Iris pigment epithelial cell (primary cell): Measurements from ENCODE around the gene IRX5.

ENCODE experiments used
- DNase-seq: peaks from one replicate; pipeline ENCODE4 v3.0.0-alpha.2; 2011; ENCODE audit warnings: low read depth

Gene IRX5

DNA sequence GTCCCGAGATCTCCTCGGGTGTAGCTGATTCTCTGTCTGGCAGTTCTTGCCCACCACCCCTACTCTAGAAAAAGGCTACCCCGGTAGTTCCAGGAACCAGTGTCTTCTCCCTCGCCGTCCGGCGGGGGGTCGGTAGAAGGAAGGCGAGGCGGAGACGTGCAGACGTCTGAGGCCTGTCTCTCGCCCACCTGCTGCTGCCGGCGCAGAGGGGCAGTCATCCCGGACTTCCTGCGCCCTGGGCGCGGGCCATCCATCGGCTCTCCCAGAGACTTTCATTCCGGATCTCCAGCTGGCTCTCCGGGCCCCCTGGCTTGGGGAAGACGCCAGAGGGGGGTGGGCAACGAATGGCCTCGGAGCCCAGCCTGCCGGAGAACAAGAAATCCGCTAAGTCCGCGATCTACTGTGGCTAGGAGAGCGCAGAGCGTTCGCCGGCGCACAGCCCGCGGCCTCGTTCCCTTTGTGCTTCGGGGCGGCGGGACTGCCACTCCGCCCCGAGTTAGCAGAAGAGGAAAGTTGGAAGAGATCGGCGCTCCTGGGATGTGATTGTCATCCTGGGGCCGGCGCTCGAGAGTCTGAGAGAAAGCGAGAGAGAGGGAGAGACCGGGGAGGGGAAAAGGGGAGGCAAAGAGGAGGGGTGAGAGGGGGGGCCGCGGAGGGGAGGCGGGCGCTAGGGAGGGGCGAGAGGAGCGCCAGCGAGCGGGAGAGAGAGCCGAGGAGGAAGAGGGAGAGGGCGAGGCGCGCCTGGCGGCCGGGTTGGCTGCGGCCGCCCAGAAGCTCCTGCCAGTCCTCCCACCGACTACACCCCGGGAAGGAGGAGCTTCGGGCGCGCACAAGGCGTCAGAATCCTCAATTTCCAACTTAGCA is at the start of gene IRX5:
Gene IRX5, plus strand, starts transcription at position 861 of the 864 bp plus-strand sequence. CDS start 334 bp downstream, outside the sequence.
- DNase-seq: peak; percentile 98

DNA sequence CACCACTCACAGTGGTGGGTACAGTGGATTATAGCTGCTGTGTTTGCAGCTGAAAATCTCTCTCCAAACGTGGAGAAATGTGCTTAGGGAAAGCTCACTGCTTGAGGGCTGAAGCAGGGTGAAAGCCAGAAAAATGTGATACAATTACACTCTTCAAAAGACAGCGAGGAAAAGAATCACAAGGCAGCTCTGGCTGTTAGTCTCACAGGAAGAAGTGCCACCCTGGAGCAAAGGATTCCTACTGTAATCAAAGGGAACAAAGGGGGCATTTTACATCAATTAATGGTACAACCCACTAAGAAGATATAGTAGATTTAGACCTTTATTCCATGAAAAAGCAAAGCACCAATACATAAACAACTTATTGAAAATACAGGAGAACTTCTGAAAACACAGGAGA is 48.1 kb upstream of the IRX5 start:
- DNase-seq: no peak

DNA sequence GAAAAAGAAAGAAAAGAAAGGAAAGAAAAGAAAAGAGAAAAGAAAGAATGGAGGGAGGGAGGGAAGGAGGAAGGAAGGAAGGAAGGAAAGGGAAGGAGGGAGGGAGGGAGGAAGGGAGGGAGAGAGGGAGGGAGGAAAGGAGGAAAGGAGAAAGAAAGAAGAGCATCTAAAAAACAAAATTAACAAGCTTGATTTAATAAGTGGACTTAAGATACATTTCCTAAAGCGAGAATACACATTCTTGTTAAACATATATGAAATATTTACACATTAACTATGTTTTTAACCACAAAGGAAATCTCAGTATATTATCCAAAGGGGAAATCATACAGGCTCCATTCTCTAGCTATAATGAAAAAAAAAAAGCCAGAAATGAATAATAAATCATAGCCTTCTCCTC is 47.3 kb upstream of the IRX5 start:
- no peak for DNase-seq

DNA sequence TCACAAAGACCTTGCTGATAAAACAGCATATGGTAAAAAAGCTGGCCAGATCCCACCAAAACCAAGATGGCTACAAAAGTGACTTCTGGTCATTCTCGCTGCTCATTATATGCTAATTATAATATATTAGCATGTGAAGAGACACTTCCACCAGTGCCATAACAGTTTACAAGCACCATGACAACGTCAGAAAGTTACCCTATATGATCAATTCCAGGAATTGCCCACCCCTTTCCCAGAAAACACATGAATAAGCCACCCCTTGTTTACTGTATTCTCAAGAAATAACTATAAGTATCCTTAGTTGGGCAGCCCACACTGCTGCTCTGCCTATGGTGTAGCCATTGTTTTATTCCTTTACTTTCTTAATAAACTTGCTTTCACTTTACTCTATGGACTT is 44.6 kb upstream of the IRX5 start:
- DNase-seq: no peak

DNA sequence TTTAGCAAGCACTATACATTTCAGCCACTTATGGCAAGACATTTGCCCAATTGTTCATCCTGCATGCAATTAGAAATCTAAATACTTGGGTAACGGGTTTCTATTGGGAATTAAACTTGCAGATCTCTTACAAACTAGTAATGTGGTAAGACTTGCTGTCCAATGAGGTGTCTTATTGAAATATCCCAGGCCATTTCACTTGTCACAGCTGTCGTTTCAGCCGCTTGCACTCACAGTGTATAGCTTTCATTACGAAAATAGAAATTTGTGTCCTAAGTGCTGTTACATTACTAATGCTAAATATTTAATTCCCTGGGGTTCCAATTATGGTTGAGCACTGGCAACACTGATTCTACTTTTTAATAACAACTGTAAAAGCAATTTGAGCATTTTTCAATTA is 40.3 kb upstream of the IRX5 start:
- no peak for DNase-seq

DNA sequence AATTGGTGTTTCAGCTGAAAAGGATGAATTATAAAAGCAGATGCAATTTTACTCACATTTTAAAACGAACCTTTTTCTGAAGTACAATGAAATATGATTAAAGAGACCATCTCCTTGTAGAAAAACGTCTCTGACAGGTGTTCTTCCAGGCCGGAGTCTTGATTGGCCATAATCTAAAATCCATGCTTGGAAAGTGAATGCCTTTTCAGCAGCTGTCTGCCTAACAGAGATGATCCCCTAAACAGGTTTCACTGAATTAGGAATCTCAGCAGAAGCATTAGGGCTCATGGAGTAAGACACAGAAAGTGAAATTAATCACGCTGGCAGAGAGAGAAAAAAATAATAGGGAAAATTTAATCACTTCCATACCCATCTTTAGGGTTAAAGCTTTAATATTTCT is 39.3 kb upstream of the IRX5 start:
- no peak for DNase-seq

DNA sequence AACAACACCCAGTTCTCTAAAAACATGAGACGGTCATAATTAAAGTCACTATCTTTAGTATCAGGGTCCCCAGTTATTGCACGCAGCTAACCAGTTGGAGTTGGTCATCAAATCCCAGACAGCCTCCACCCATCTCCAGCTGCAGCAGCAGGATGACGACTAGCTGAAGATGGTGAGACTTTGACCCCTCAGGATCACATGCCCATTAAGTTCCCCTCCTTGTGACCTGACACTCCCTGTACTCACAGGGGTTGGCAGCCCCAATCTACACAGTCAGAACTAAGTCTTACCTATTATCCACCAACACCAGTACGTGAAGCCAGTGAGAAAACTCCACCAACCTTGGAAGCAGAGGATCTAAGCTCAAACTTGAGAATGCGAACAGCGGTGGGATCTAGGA is 37.7 kb upstream of the IRX5 start:
- no peak for DNase-seq

DNA sequence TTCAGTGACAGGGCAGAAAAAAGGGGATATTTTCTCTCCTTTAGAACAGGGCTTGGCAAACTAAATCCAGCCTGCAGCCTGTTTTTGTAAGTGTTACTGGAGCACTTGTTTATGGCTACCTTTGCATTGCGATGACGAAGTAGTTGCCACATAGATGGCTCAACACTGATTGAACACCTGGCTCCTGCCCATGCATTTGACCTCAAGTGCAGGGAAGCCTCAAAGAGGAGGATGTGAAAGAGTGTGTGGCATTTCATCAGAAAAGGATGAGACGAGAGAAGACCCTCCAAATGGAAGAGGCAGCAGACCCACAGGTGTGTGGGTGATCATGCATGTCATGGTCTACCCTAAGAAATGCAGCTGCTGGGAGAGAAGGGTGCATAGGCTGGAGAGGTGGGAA is 32.7 kb upstream of the IRX5 start:
- DNase-seq: no peak

DNA sequence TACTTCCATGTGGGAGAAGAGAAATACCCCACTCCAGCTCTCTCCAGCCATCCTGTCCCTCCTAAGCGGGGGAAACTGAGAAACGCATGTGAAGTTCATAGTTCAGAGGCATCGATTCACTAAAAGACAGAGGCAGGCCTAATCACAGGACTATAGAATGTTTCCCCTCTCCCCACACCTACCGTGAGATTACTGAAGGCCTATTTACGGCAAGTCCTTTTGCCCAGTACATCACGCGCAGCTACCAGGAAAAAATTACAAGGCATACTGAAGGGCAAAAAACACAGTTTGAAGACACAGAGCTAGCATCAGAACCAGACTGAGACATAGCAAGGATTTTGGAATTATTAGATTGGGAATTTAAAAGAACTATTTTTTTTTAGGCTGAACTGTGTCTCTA is 29.1 kb upstream of the IRX5 start:
- DNase-seq: no peak

DNA sequence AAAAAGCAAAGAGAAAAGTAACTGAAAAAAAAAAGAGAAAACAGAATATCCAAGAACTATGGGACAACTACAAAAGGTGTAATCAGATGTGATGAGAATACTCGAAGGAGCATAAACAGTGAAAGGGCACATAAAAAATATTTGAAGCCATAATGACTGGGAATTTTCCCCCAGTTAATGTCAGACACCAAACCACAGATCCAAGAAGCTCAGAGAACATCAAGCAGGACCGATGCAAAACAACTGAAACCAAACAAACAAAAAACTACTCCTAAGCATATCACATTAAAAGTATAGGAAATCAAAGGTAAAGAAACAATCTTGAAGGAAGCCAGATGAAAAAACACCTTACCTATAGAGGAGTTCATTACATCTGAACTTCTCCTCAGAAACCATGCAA is 27.6 kb upstream of the IRX5 start:
- DNase-seq: no peak

DNA sequence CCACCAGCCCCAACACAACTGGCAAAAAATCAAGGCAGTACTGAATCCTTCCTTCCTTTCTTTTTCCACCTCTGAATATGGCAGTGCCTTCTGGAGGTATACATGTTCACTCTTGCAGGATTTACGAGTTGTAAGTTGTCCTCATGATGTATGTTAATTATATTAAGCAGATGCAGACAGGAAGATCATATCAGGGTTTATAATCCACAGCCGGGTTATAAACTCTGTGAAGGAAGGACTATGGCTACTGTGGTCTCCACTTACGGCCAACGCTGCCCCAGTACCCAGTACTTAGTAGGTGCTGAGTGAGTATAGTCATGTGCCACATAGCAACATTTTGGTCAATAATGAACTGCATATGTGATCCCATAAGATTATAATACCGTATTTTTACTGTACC is 19.6 kb upstream of the IRX5 start:
- no peak for DNase-seq

DNA sequence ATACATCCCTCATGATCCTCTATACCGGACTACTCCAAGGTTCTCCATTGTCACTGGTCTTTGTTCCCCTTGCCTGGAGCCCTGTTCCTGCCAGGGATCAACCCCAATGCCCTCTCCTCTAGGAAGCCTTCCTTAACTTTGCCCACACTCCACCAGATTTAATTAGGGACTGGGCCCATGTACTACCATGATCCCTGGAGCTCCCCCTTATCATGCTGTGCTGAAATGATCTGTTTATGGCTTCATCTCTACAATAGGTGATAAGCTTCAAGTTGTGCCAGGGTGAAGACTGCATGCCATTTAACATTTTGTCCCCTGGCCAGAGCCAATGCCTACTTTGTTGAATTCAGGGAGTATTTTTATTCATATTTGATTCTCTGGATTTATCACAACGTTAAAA is 17.9 kb upstream of the IRX5 start:
- DNase-seq: no peak

DNA sequence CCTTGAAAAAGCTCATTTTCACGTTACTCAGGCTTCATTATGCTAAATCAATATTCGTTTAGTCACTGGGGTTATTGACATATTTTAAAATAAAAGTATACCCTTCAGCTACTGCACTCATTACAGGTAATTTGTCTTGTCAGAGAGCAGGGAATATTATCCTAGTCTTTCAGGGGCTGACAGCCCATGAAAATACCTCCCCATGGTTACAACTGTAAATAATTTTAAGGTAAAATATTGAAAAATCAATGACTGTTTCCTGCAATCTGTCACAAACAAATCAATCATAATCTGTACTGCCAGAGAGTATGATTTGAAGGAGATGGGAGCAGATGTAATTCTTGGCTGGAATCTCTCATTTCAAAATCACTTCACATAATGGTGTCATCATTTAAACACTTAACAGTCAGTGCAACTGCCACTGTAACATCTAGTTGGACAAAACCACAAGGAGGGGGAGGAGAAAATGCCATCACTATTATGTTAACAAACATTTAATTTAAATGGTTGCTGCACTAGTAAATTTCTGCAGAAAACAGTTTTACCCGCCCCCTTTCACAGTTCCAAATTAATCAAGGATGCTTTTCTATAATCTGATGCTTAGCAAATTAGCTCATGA is 9.3 kb upstream of the IRX5 start:
- peak; percentile 46 for DNase-seq

DNA sequence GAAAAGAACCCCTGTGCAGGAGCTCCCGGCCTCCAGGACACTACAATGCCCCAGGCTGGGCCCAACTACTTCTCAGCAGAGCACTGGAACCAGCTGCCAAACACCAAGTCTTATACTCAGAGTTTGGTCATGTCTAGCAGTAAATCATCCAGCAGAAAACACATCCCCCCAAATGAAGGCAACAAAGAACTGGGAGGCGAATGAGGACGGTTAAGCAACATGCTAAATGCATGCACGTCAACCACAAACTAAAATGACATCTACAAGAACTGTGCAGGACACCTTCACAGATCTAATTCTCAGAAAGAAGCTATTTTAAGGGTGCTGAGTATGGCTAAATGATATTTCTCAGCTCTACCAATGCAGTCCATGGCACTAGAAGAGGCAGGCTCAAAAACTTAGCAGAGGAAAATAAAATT is 7.6 kb upstream of the IRX5 start:
- no peak for DNase-seq

DNA sequence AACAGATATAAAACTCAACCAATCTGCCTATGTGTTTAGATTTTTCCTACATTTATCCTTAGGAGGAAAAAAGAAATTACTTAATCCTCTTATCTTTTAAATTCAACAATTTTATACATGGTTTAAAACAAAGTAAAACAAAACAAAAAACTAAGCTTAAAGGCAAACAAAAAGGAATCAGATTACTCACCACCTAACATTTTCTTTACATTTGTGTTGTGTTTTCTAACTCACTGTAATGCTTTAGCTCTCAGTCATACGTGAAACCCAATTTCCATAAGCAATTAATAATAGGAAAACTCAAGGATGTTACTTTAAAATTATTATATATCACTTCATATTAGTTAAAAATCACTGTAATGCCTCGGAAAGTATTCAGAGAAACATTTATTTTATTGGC is 6.7 kb upstream of the IRX5 start:
- no peak for DNase-seq

DNA sequence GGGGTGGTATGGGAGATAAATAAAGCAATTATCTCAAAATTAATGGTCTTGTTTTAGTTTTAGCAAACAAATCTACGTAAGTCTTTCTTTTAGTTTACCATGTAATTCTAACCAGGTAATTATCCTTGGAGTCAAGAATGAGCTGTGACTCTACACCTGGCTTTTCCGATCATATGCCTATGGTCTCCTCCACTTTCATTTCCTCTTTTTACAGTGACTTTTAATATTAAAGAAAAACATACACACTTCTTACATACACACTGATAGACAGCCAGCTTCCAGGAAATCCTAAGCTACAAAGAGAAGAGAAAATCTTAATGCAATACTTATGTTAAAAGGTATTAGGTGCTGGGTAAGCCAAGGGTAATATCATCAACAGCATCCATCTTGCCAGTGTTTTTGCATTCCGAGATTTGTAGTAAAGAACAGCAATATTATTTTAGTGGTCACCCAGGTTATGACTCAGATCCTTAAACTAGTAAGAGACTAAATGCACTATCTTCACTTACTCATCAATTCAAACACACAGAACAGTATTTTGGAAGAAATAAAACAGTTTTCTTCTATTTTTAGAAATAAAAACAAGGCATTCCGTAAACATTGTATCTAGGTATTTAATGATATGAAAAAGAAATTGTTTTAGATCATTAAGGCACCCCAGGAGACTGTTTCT is 4.4 kb upstream of the IRX5 start:
- peak; percentile 78 for DNase-seq

DNA sequence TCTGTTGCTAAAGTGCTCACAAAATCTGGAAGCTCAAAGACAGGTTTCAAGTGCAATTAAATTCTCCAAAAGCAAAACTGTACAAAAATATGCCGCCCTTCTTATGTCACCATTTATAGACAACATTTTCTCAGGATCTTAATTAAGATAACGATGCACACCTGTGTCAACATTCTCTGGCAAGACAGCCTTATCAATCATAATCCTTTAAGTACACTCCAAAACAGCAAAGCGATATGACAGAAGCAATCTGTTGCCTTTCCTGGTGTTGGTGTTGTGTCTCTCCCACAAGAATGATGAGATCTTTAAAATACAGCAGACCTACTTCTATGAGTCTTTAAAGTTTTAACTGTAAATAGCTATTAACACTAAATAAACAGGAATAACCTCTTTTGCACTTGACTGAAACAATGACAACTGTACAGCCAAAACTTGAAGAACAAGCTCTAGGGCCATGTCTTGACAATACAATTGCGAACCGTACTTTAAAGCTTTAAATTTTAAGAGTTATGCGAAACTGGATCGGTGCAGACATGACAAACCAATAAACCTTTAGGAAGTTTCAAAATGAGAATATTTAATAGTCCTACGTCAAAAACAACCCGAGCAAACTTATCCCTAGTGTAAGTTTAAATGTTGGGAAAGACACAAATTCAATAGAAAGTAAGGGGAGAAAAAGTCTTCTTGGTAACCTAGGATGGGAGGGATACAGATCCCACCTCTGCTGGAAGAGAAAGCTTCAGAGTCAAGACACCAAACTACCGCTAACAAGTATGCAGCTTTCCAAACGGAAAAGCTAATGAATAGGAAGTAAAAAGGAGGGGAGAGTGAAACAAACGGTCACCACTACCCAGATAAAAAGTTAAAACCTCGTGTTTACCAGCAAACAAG is 3.3 kb upstream of the IRX5 start:
- DNase-seq: no peak

DNA sequence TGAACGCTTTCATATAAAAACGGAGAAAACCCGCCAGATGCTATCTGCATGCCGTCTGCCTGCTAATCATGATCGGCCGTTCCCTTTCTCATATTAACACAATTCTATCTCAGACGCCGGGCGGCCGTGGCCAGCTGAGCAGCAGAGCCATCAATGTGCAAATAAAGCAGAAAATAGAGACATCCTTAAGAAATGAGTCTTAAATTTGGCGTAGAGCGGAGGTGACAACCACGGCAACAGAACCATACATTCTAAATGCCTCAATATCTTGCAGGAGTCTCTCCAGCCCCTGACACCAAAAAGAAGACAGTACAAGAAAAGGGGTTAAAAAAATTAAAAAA is 2.7 kb upstream of the IRX5 start:
- peak; percentile 44 for DNase-seq

DNA sequence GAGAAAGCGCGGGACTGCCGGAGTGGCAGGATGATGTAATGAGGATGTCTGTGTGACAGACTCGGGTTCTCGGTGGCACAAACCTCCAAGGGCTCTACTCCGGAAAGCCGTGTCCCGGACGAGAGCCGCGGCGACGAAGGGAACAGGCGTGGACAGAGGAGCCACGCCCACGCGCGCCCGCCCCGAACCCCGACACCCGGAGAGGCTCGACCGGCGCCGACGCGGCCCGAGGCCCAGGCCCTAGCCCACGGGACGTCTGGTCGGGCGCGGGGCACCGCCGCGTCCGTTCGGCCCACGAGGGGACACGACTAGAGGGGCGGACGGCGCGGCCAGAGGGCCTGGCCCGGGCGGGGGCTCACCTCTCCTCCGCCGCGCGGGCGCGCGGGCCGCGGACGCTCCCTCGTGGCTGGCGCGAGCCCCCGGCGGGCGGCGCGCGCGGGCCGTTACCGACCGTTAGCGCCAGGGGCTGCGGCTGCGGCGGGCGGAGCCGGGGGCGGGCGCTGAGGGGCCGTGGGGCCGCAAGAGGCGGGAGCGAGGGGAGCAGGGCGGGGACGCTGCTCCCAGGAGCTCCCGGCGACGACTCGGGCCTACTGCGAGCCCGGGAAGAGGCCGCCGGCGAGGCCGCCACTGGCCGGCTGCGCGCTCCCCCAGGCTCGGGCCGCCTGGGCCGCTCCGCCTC is 2.1 kb upstream of the IRX5 start:
- peak; percentile 16 for DNase-seq

DNA sequence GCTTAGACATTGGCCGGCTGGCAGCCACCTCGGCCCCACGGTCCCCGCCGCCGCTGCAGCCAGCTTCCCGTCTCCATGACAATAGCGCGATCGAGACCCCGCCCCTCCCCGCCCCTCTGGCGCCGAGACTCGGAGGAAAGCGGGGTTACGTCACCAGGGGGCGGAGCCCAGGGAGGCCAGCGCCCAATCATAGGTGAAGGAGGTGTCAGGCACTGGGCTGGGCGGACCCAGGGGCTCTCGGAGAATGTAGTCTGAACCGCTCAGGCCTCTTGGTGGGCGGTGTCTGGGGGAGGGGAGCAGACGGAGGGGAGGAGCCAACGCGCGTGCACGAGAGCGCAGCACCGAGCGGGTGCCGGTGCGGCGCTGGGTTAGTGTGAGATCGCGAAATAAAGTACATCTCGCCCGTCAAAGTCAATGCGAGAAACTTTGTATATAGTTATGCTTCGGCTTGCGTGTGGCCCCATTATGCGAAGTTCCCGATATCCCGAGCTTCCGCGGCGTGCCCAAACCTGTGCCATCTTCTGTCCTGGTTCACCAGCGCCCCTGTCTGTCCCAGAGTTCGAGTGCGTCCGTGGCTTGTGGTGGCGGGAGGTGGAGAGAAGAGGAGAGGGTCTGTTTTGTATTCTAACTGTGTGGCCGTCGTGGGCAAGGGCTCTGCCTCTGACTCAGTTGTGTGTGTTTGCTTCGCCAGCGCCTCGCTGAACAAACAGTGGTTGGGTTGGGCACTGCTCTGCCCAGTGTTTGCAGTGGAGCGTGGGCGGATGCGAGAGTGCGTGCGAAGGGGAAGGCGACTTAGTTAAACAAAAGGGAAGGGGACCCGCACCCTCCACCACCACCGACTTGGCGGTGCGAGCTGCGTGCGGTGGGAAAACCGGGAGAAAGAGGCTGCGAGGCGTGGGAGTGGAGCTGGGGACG is 1.3 kb upstream of the IRX5 start:
- DNase-seq: peak; percentile 99

DNA sequence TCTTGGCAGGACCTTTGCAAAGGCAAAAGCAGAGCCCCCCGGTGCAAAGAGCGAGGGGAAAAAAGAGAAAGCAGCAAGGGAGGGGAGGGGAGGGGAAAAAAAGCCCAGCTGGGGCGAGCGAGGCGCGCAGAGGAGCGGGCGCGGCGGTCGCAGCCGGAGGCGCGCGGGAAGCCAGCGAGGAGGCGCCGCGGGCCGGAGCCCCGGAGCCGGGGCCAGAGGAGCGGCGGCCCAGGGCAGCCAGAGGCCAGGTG is 129 bp downstream of the IRX5 start:
- no peak for DNase-seq
